ENCODE results near the gene PCGF3.

Gene PCGF3

GRCh38 chr4:708631-708933 lies 3.0 kb downstream of the PCGF3 start:
- no peak for DNase-seq (ENCODE audit: low read depth)
- H3K4me3 ChIP-seq (ENCODE audit: low read length): no peak overlapping the region
- TF ChIP-seq, protein P1, sequence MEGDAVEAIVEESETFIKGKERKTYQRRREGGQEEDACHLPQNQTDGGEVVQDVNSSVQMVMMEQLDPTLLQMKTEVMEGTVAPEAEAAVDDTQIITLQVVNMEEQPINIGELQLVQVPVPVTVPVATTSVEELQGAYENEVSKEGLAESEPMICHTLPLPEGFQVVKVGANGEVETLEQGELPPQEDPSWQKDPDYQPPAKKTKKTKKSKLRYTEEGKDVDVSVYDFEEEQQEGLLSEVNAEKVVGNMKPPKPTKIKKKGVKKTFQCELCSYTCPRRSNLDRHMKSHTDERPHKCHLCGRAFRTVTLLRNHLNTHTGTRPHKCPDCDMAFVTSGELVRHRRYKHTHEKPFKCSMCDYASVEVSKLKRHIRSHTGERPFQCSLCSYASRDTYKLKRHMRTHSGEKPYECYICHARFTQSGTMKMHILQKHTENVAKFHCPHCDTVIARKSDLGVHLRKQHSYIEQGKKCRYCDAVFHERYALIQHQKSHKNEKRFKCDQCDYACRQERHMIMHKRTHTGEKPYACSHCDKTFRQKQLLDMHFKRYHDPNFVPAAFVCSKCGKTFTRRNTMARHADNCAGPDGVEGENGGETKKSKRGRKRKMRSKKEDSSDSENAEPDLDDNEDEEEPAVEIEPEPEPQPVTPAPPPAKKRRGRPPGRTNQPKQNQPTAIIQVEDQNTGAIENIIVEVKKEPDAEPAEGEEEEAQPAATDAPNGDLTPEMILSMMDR (IDR thresholded peaks at IDR 0.05; ENCODE audit: insufficient read depth, low read depth, low read length, missing control alignments): no peak

DNA sequence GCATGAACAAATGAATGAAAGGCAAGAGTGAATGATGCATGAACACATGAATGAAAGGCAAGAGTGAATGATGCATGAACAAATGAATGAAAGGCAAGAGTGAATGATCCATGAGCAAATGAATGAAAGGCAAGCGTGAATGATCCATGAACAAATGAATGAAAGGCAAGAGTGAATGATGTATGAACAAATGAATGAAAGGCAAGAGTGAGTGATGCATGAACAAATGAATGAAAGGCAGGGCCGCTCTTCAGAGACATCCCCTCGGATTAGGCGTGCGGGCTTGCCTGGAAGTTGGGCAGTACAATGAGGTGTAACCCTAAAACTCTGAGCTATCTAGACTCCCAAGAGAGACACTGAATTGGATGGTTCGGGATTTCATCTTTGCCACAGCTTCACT lies 3.7 kb downstream of the PCGF3 start:
- H3K4me3 ChIP-seq (ENCODE audit: low read length): no peak overlapping the region
- DNase-seq (ENCODE audit: low read depth): no peak
- TF ChIP-seq, protein P1 (IDR thresholded peaks at IDR 0.05; ENCODE audit: insufficient read depth, low read depth, low read length, missing control alignments): no peak

DNA sequence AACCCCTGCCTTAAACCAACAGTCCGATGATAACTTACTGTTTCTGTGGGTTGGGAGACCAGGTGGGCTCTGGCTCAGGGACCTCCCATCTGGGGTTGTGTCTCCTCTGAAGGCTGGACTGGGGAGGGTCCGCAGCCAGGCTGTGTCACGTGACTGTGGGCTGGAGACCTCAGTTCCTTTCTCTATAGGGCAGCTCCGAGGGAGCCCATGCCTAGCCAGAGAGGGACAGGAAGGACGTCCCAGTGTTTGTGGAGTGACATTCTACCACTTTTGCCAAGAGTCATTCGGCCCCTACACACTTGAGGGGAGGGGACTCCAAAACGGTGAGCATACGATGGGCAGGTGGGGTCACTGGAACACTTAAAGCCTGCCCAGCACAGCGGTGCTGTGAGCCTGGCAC lies 4.5 kb downstream of the PCGF3 start:
- TF ChIP-seq, protein P1 (IDR thresholded peaks at IDR 0.05; ENCODE audit: insufficient read depth, low read depth, low read length, missing control alignments): no peak
- H3K4me3 ChIP-seq (ENCODE audit: low read length): no peak overlapping the region

GRCh38 chr4:710916-711315 lies 5.3 kb downstream of the PCGF3 start:
- H3K4me3 ChIP-seq (ENCODE audit: low read length): no peak overlapping the region
- TF ChIP-seq, protein P1 (IDR thresholded peaks at IDR 0.05; ENCODE audit: insufficient read depth, low read depth, low read length, missing control alignments): no peak
- no peak for DNase-seq (ENCODE audit: low read depth)

More for the DNA sequence above, 4.5 kb downstream of the PCGF3 start:
- no peak for DNase-seq (ENCODE audit: low read depth)

GRCh38 chr4:712093-712492 lies 6.5 kb downstream of the PCGF3 start:
- no peak overlapping the region for H3K4me3 ChIP-seq (ENCODE audit: low read length)
- TF ChIP-seq, protein P1 (IDR thresholded peaks at IDR 0.05; ENCODE audit: insufficient read depth, low read depth, low read length, missing control alignments): no peak
- DNase-seq (ENCODE audit: low read depth): no peak

- TF ChIP-seq, protein P1 (IDR thresholded peaks at IDR 0.05; ENCODE audit: insufficient read depth, low read depth, low read length, missing control alignments): no peak
- no peak for DNase-seq (ENCODE audit: low read depth)
These were observed 7.4 kb downstream of the PCGF3 start for GRCh38 chr4:712916-713632.

GRCh38 chr4:714087-714486 lies 8.5 kb downstream of the PCGF3 start:
- DNase-seq (ENCODE audit: low read depth): no peak
- H3K4me3 ChIP-seq (ENCODE audit: low read length): no peak overlapping the region
- TF ChIP-seq, protein P1 (IDR thresholded peaks at IDR 0.05; ENCODE audit: insufficient read depth, low read depth, low read length, missing control alignments): no peak

More at GRCh38 chr4:712916-713632, 7.4 kb downstream of the PCGF3 start:
- no peak overlapping the region for H3K4me3 ChIP-seq (ENCODE audit: low read length)
